ENCODE data around the gene B3GAT3. TPM values are rescaled to one million over a fixed set of nuclear protein-coding genes. Genes with fewer than 3 reads are reported as not detected.
"Not testable (repeated sequence)": the region's sequence is repeated elsewhere in the genome, so short reads cannot be mapped to it uniquely, and the experiment has no call there.

B3GAT3 gene
- polyA plus RNA-seq, 6 donors from 2014 or later: 26.1 to 43.9 (median 30.8) TPM

DNA sequence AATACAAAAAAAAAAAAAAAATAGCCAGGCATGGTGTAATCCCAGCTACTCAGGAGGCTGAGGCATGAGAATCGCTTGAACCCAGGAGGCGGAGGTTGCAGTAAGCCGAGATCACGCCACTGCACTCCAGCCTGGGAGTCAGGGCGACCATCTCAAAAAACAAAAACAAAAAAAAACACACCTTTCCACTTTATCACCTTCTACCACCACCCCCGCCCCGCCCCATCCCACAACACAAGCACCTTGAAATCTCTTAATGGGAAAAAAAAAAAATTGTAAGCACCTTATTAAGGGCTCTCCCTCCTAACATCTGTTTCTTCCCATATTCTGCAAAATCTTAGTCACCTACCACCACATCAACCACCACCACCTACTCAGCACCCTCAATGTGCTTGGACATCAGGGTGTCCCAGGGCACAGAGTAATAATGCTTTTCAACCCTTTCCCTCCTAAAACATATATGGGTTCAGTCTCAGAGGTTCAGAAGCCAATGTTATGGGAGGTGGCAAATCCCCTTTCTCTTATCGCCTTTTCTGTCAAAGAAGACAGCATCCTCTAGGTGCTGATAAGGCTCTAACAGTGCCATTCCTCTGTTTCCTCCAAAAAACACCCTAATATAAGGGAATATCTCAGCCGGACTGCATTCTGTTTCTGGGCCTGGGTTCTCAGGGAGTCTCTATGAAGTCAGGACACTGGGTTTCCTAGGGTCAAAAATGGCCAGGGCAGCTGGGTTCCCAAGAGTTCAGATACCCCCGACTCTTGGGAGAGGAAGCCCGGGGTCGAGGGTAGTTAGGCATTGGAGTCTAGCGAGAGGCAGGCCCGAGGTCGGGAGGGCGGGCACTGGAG lies 30.6 kb upstream of the B3GAT3 start:
- H3K4me3 Mint-ChIP-seq: peak overlapping the region; percentile 90 to 97 (median 94)
- H3K27ac Mint-ChIP-seq: peak overlapping the region; percentile 21 to 95 (median 94)
- H3K27me3 Mint-ChIP-seq: no peaks in the 10 kb centered on the region
- no peaks in the 10 kb centered on the region for H3K36me3 Mint-ChIP-seq
- H3K9me3 Mint-ChIP-seq: peaks cover 0 to 4% (median 0%) of the 10 kb centered on the region in 7 donors
- DNase-seq: no peak
- no peak for ATAC-seq (ENCODE audit: low read depth in 2 of 2)
- peaks cover 10 to 26% (median 24%) of the 10 kb centered on the region in 3 donors for H3K4me1 Mint-ChIP-seq

DNA sequence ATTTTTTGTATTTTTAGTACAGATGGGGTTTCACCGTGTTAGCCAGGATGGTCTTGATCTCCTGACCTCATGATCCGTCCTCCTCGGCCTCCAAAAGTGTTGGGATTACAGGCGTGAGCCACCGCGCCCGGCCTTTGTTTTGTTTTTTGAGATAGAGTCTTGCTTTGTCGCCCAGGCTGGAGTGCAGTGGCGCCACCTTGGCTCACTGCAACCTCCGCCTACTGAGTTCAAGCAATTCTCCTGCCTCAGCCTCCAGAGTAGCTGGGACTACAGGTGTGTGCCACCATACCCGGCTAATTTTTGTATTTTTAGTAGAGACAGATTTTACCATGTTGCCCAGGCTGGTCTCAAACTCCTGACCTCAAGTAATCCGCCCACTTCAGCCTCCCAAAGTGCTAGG lies 28.5 kb upstream of the B3GAT3 start:
- DNase-seq; H3K27me3 Mint-ChIP-seq; ATAC-seq (ENCODE audit: low read depth in 2 of 2); H3K27ac Mint-ChIP-seq; H3K9me3 Mint-ChIP-seq; H3K36me3 Mint-ChIP-seq: not testable (repeated sequence)
- H3K4me1 Mint-ChIP-seq: peaks cover 19 to 40% (median 38%) of the 10 kb centered on the region in 3 donors
- H3K4me3 Mint-ChIP-seq: peak overlapping the region in 2 of 8 donors; percentile 45 to 63

DNA sequence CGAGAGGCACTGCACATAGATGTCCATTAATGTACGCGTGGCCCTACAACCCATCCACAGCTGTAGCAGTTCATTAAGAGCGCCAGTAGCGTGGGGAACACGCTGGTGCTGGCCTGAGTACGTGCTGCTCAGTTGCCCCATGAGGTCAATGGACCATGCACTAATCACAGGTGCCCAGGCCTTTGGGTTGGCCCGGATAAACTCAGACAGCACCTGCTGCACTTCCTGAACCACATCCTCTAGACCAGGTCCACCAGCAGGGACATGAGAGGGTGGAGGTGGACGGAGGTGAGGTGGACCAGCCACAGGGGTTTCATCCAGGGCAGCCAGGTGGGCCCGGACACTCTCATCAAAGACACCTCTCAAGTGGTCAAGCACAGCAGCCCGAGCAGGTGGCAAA lies 27.7 kb upstream of the B3GAT3 start:
- Mint-ChIP-seq H3K36me3 (no peaks in the 10 kb centered on the region), H3K9me3 (peaks cover 0 to 4% (median 0%) of the 10 kb centered on the region in 7 donors), H3K4me1 (peaks cover 22 to 45% (median 40%) of the 10 kb centered on the region in 3 donors), H3K27me3 (no peaks in the 10 kb centered on the region), H3K27ac (peak overlapping the region in 1 of 6 donors; percentile 80), H3K4me3 (peak overlapping the region in 1 of 8 donors; percentile 45)
- DNase-seq (no peak), ATAC-seq (ENCODE audit: low read depth in 2 of 2) (no peak)

DNA sequence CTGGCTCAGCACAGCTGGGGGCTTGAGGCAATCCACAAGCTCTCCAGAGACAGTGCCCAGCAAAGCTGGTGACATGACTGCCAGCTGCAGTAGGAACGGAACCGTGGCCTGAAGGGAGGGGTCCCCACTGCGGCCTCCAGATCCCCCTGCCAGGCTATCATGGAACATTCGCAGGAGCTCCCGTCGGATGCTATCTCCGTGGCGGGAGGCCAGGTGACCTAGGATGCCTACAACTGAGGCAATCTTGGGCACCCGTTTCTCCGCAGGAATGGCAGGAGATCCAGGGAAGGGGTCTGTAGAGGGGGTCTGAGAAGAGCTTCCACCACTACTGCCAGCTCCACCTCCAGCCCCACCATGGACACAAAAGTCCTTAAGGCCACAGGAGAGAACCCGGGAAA lies 27.2 kb upstream of the B3GAT3 start:
- Mint-ChIP-seq H3K9me3 (peaks cover 0 to 4% (median 0%) of the 10 kb centered on the region in 7 donors), H3K4me3 (peak overlapping the region in 1 of 8 donors; percentile 45), H3K36me3 (no peaks in the 10 kb centered on the region), H3K4me1 (peaks cover 22 to 46% (median 45%) of the 10 kb centered on the region in 3 donors), H3K27me3 (no peaks in the 10 kb centered on the region), H3K27ac (no peak overlapping the region)
- no peak for ATAC-seq (ENCODE audit: low read depth in 2 of 2)
- DNase-seq: no peak

DNA sequence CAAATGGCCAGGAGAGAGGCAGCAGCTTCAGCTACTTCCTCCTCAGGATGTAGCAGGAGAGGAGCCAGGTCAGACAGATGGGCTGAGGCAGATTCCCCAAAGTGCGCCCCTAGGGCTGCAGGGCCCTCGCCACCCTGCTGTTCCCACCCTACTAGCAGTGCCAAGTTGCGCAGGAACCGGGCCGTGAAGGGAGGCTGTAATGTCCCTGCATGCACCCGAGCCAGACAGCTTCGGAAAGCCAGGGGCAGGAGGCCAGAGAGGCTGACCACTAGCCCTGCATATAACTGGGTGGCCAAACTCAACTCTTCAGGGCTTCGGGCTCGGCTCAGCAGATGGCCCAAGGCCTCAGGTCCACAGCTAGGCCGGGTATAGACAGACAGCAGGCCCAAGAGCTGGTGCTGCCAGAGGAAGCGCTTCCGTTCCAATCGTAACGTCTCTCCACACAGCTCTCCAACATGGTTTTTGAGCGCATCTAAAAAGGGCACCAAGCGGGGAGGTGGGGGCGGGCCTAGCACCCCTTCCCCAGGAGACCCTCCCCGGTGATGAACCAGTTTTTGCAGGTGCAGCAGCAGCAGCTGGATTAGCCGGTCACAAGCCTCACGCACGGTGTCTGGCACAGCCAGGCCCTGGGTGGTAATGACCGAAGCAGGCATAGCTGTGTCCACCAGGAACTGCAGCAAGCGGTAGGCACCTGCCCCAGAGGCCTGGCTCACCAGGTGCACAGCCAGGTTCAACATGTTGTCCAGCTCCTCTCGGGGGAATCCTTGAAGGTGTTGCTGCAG lies 26.6 kb upstream of the B3GAT3 start:
- DNase-seq: no peak
- Mint-ChIP-seq H3K4me1 (peaks cover 19 to 44% (median 42%) of the 10 kb centered on the region in 3 donors), H3K27ac (peak overlapping the region in 1 of 6 donors; percentile 85)

DNA sequence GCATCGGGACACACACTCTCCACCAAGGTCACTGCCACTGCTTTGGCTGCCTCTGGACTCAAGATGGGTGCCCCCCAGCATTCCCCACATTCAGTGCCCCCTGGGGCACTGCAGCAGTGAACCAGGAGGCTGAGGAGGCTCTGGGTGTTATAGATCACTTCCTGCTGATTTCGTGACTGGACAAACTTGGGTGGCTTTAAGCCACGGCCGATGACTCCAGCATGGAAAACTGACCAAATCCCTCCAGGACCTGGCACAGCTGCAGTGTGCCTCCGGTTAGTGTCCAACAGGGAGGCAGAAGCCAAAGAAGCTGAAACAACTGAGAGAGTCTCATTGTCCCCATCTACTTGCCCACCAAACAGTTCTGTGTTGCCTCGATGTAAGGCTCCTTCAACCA lies 25.8 kb upstream of the B3GAT3 start:
- Mint-ChIP-seq H3K4me3 (peak overlapping the region in 2 of 8 donors; percentile 16 to 25), H3K27ac (no peak overlapping the region), H3K4me1 (peaks cover 17 to 39% (median 37%) of the 10 kb centered on the region in 3 donors), H3K9me3 (no peaks in the 10 kb centered on the region), H3K27me3 (no peaks in the 10 kb centered on the region), H3K36me3 (no peaks in the 10 kb centered on the region)
- ATAC-seq (ENCODE audit: low read depth in 2 of 2) (no peak), DNase-seq (no peak)

More for the DNA sequence above, 26.6 kb upstream of the B3GAT3 start:
- Mint-ChIP-seq H3K27me3 (no peaks in the 10 kb centered on the region), H3K36me3 (no peaks in the 10 kb centered on the region), H3K9me3 (peaks cover 0 to under 1% (median 0%) of the 10 kb centered on the region in 7 donors), H3K4me3 (peak overlapping the region in 2 of 8 donors; percentile 19 to 52)
- ATAC-seq (ENCODE audit: low read depth in 2 of 2): no peak

DNA sequence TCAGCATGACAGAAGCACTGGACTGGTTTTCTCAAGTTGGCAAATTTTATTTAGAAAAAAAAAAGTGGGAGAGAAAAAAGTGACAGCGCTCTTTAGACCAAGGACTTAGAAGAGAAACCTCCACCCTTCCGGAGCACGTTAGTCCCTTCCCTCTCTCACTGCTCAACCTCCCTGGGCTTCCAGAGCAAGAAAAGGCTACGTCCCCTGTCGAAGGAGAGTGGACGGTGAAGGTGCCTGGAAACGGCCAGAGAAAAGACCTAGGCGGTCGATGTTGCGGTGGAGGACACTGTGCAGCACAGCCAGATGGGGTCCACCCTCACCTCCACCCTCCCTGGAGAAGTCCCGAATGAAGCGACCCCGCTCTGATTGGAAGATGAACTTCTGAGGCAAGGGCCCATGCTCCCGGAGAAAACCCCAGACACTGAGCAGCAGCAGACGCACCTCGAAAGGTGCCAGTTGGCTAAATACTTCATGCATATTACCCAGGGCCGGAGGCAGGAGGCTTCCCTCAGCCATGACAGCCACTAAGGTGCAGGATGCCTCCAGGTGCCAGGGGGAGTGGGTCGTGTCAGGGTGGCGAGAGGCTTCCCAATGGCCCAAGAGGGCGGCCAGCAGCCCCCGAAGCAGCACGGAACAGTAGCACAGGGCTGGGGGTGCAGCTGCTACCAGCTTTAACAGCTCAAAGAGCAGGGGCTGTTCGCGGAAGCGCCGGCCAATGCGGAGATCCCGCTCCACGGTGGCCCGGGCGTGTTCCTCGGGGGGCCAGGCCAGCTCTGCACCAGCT lies 25.2 kb upstream of the B3GAT3 start:
- H3K4me3 Mint-ChIP-seq: peak overlapping the region; percentile 77 to 97 (median 94)
- peaks cover 12 to 33% (median 31%) of the 10 kb centered on the region in 3 donors for H3K4me1 Mint-ChIP-seq
- no peaks in the 10 kb centered on the region for H3K27me3 Mint-ChIP-seq
- DNase-seq (no peak), ATAC-seq (ENCODE audit: low read depth in 2 of 2) (no peak)
- H3K27ac Mint-ChIP-seq: peak overlapping the region in 5 of 6 donors; percentile 89 to 98 (median 93)
- no peaks in the 10 kb centered on the region for H3K36me3 Mint-ChIP-seq
- no peaks in the 10 kb centered on the region for H3K9me3 Mint-ChIP-seq

DNA sequence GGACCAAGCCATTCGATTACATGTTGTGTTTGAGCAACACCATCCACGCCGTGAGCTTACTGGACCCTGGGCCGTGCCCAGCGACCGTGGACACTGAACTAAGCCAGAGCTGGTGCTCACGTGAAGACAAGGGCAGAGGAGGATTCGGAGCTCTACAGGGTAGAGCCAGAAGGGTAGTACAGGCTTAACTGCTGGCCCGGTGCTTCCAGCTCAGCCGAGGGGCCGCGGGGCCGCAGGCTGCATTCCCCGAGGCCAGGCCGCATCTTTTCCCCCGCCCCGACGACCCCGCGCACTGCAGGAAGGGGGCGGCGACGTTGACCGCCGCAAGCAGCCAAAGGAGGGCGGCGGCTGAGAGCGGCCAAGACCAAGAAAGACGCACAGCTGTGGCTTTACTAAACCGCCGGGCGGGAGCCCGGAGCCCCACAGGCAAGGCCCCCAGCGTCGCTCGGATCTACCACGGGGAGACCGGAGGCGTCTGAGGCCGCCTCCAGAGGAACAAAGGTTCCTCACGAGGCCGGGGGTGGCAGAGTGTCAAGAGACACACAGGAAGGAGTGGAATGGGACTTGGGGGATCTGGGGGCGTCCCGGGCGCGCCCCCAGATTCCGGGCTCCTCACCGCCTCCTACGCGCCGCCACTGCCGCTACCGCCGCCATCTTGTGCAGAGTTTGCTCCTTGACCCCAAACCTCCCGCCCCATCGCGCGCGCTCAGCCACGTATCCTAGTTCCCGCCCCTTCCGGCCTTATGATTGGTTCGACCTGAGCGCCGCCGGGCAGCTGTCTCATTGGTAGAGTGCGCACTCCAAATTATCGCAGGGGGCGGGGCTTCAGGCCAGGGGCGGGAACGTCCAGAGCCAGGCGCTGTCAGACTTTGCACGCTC lies 24.4 kb upstream of the B3GAT3 start, which contains the start of gene GANAB:
Gene GANAB, minus strand, starts transcription at position 668 of the 879 bp plus-strand sequence. Its CDS starts 14 bp downstream, at position 654.
- H3K36me3 Mint-ChIP-seq: no peaks in the 10 kb centered on the region
- DNase-seq: peak; percentile 97
- peaks cover 12 to 31% (median 28%) of the 10 kb centered on the region in 3 donors for H3K4me1 Mint-ChIP-seq
- no peaks in the 10 kb centered on the region for H3K9me3 Mint-ChIP-seq
- H3K27me3 Mint-ChIP-seq: no peaks in the 10 kb centered on the region
- ATAC-seq (ENCODE audit: low read depth in 2 of 2): peak; percentile 99
- peak within 1 kb of the TSS; percentile 89 to 98 (median 95) for H3K27ac Mint-ChIP-seq
- H3K4me3 Mint-ChIP-seq: peak within 1 kb of the TSS; percentile 77 to 97 (median 94)

DNA sequence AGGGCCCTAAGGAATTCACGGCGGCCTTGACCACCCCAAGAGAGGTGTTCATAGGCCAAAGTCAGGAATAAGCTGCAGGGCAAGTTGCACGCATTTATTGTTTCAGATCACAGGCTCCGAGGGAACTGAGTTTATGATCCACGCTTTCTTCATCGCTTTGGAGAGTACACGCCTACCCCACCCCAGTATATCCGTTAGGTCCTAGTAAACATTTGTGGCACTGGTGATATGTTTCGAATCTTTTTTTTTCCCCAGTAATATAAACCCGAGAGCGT lies 23.8 kb upstream of the B3GAT3 start:
- Mint-ChIP-seq H3K36me3 (no peaks in the 10 kb centered on the region), H3K27ac (peak overlapping the region; percentile 63 to 97 (median 94)), H3K27me3 (no peaks in the 10 kb centered on the region), H3K4me3 (peak overlapping the region; percentile 77 to 97 (median 94)), H3K9me3 (no peaks in the 10 kb centered on the region), H3K4me1 (peaks cover 16 to 34% (median 28%) of the 10 kb centered on the region in 3 donors)
- no peak for DNase-seq
- ATAC-seq (ENCODE audit: low read depth in 2 of 2): no peak

DNA sequence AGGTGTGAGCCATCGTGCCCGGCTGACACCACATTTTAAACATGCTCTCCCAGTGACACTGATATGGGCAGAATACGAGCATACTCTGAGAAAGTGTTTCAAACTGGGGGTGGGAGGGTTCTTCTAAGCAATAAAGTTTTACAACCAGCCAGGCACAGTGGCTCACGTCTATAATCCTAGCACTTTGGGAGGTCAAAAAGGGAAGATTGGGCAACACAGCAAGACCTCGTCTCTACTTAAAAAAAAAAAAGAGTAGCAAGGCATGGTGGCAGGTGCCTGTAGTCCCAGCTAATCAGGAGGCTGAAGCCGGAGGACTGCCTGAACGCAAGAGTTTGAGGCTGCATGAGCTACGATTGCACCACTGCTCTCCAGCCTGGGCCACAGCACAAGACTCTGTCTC lies 22.4 kb upstream of the B3GAT3 start:
- Mint-ChIP-seq H3K36me3 (peaks cover 0 to 6% of the 10 kb centered on the region in 2 donors), H3K4me3 (peak overlapping the region in 6 of 8 donors; percentile 26 to 93 (median 62)), H3K9me3 (no peaks in the 10 kb centered on the region), H3K4me1 (peaks cover 21 to 46% (median 31%) of the 10 kb centered on the region in 3 donors), H3K27me3 (no peaks in the 10 kb centered on the region), H3K27ac (peak overlapping the region in 2 of 6 donors; percentile 49 to 93)
- ATAC-seq (ENCODE audit: low read depth in 2 of 2): no peak
- no peak for DNase-seq

DNA sequence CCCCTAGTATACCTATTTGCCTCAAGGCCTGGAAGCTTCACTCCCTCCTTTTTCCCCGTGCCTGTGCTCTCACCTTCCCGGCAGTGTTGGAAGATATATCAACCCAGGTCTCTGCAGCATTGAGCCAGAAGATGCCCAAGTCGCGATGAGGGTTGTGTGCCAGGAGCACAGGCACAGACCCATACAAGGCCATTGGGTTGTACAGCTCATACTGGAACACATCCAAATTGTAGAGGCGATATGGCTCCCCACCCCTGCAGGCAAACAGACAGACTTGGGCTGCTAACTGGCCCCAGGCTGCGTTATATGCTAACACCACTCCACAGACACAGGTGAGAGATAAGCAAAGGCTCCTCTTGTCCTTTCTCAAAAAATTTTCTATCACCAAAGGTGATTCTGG lies 10.7 kb upstream of the B3GAT3 start:
- H3K4me3 Mint-ChIP-seq: peak overlapping the region in 1 of 8 donors; percentile 33
- ATAC-seq (ENCODE audit: low read depth in 2 of 2) (no peak), DNase-seq (no peak)
- H3K9me3 Mint-ChIP-seq: no peaks in the 10 kb centered on the region
- H3K36me3 Mint-ChIP-seq: peaks cover 20 to 25% of the 10 kb centered on the region in 2 donors
- peaks cover 1 to 18% (median 15%) of the 10 kb centered on the region in 3 donors for H3K4me1 Mint-ChIP-seq
- H3K27ac Mint-ChIP-seq: peak overlapping the region in 2 of 6 donors; percentile 46 to 72
- no peaks in the 10 kb centered on the region for H3K27me3 Mint-ChIP-seq

DNA sequence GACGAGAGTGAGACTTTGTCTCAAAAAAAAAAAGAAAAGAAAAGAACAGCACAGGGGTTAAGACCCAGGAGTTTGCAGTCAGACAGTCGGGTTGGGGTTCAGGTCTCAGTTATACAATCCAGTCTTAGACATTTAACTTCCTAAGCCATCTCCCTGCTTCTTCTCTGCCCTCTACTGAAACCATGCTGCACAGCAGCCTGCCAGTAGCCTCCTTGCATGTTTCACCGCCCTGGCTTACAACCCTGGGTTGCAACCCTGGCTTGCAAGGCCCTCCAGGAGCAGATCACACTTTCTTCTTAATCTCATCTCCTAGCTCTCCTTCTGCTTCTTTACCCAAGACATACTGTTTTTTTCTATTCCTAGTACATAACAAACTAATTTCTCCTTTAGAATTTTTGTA lies 5.9 kb upstream of the B3GAT3 start:
- Mint-ChIP-seq H3K4me3 (no peak overlapping the region), H3K9me3 (no peaks in the 10 kb centered on the region), H3K4me1 (peaks cover 0 to 8% (median 7%) of the 10 kb centered on the region in 3 donors), H3K27ac (peak overlapping the region in 2 of 6 donors; percentile 22 to 26), H3K27me3 (no peaks in the 10 kb centered on the region), H3K36me3 (peaks cover 12 to 42% of the 10 kb centered on the region in 2 donors)
- DNase-seq (no peak), ATAC-seq (ENCODE audit: low read depth in 2 of 2) (no peak)

All from naive B cell (primary cell).